ENCODE measurements around the gene TRAPPC12. TPM values are rescaled to one million over a fixed set of nuclear protein-coding genes. Genes with fewer than 3 reads are reported as not detected.

Gene TRAPPC12
- total RNA-seq, 2 donors from 2014 or later = 69.5 to 73.2 TPM

DNA sequence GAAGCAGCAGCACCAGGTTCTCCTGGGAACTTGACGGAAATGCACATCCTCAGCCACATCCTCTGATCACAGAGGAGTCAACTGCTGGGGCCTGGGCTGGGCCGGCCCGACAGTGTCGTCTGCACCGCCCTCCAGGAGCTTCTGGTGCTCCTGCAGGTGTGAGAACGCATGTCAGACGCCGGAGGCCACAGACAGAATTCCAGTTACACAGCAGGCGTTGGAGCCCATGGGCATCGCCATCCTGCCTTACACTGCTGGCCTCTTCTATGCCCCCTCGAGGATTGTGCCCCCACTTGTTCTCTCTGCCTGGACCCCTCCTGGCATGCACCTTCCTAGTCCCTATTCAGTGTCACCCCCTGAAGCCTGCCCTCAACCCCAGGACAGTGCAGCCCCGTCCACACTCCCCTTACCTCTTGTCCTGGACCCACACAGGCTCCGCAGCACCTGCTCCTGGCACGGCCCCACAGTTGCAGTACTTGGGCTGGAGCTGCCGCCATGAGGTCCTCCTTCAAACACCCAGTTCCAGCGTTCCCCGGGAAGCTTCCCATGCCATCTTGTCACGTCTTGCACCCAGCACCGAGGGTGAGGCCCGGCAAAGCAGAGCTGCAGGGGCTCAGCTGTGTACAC lies 102.4 kb downstream of the TRAPPC12 start:
- DNase-seq (ENCODE audit: low spot score) = no peak
- no peak overlapping the region for H3K4me3 ChIP-seq
- no peaks in the 10 kb centered on the region for H3K27me3 ChIP-seq
- no peaks in the 10 kb centered on the region for H3K9me3 ChIP-seq
- no peak overlapping the region for H3K27ac ChIP-seq
- peaks cover 0 to 2% of the 10 kb centered on the region in 2 donors for H3K4me1 ChIP-seq
- peaks cover 19% of the 10 kb centered on the region for H3K36me3 ChIP-seq
- TF ChIP-seq, protein P1, sequence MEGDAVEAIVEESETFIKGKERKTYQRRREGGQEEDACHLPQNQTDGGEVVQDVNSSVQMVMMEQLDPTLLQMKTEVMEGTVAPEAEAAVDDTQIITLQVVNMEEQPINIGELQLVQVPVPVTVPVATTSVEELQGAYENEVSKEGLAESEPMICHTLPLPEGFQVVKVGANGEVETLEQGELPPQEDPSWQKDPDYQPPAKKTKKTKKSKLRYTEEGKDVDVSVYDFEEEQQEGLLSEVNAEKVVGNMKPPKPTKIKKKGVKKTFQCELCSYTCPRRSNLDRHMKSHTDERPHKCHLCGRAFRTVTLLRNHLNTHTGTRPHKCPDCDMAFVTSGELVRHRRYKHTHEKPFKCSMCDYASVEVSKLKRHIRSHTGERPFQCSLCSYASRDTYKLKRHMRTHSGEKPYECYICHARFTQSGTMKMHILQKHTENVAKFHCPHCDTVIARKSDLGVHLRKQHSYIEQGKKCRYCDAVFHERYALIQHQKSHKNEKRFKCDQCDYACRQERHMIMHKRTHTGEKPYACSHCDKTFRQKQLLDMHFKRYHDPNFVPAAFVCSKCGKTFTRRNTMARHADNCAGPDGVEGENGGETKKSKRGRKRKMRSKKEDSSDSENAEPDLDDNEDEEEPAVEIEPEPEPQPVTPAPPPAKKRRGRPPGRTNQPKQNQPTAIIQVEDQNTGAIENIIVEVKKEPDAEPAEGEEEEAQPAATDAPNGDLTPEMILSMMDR (IDR thresholded peaks at IDR 0.05) = no peak

DNA sequence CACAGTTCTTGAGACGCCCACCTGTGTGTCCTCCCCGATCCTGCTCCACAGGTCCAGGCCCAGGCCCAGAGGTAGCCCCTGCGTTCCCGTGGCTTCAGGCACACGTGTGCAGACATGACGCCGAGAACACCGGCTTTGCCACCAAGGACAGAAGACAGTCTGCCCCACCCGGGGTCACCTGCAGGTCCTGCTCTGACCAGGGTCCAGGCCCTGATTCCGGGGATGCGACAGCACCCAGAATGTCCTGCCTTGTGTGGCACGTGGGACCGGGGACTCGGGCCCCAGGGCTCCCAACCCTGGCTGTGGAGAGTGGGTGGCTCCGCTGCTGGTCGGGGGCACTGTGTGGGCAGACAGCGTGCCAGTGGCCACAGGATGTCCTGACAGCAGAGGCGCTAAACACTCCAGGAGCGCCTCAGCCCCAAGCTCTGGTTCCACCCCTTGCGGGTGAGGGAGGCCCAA lies 102.9 kb downstream of the TRAPPC12 start:
- no peak overlapping the region for H3K27ac ChIP-seq
- TF ChIP-seq, protein P1 (IDR thresholded peaks at IDR 0.05) = no peak
- H3K27me3 ChIP-seq = no peaks in the 10 kb centered on the region
- no peak overlapping the region for H3K4me3 ChIP-seq
- H3K36me3 ChIP-seq = peaks cover 19% of the 10 kb centered on the region
- DNase-seq (ENCODE audit: low spot score) = no peak
- H3K9me3 ChIP-seq = no peaks in the 10 kb centered on the region
- H3K4me1 ChIP-seq = no peaks in the 10 kb centered on the region

DNA sequence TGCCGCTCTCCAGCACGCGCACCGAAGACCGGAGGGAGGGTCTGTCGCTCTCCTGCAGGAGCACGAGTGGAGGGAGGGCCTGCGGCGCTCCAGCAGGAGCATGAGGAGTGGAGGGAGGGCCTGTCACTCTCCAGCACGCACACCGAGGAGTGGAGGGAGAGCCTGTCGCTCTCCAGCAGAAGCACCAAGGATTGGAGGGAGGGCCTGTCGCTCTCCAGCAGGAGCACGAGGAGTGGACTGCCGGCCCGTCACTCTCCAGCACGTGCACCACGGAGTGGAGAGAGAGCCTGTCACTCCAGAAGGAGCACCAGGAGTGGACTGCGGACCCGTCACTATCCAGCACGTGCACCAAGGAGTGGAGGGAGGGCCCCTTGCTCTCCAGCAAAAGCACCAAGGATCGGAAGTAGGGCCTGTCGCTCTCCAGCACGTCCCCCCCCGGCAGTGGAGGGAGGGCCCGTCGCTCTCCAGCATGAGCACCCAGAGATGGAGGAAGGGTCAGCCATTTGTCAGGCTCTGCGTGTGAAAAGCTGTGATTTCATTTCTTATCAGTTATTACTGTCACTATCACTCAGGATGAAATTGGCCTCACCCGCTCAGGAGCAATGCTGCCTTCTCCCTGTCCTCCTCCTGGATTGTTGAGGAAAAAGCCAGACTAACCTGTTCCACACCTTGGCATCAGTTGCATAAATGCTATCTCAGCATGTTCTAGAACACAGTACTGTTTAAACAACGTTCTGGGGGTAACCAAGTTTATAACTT lies 103.9 kb downstream of the TRAPPC12 start:
- no peak for DNase-seq (ENCODE audit: low spot score)
- Histone ChIP-seq H3K27ac (peak overlapping the region; percentile 39 to 40), H3K4me3 (no peak overlapping the region), H3K36me3 (peaks cover 14% of the 10 kb centered on the region), H3K4me1 (no peaks in the 10 kb centered on the region), H3K27me3 (no peaks in the 10 kb centered on the region), H3K9me3 (no peaks in the 10 kb centered on the region)
- TF ChIP-seq, protein P1 (IDR thresholded peaks at IDR 0.05) = no peak

DNA sequence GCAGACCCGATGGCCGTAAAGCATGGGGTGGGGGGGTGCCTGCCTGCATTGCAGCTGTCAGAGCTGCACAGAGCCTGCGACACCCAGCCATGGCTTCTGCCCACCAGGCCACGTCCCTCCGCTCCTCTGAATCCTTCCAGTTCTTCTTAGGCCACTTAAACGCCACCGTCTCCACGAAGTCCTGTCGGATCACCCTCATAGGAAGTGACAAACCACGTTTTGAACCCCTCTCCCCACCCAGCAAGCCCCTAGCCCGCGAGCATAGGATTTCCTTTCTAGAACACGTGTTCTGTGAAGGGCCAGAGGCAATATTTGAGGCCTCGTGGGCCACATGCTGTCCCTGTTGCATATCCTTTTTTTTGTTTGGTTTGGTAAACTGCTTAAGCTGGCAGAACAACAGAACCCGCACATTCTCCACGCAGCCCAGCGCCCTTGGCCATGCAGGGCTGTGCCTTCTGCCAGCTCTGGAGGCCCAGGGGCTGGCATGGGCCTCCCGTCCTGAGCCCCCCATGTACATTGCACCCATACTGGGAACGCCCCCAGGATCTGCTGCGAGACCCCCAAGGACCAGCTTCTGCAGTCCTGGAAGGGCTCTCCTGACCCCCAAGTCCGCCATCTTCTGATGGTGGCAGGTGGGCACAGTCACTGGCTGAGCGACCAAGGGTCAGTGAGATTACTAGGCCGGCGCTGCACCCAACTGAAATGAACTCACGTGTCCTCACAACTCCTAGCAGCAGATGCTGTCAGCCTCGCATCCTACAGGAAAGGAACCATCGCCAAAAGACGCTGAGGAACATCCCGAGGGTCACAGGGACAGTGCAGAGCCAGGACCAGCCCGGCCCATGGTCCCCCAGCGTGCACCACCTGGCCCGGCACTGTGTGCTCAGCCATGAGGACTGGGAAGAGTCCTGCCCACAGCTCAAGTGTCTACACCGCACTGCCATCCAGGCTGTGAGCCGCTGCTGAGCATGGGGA lies 104.8 kb downstream of the TRAPPC12 start:
- Histone ChIP-seq H3K27ac (peak overlapping the region; percentile 39 to 40), H3K27me3 (no peaks in the 10 kb centered on the region), H3K4me1 (no peaks in the 10 kb centered on the region), H3K36me3 (peaks cover 6% of the 10 kb centered on the region), H3K4me3 (no peak overlapping the region), H3K9me3 (no peaks in the 10 kb centered on the region)
- DNase-seq (ENCODE audit: low spot score) = no peak
- TF ChIP-seq, protein P1 (IDR thresholded peaks at IDR 0.05) = no peak

DNA sequence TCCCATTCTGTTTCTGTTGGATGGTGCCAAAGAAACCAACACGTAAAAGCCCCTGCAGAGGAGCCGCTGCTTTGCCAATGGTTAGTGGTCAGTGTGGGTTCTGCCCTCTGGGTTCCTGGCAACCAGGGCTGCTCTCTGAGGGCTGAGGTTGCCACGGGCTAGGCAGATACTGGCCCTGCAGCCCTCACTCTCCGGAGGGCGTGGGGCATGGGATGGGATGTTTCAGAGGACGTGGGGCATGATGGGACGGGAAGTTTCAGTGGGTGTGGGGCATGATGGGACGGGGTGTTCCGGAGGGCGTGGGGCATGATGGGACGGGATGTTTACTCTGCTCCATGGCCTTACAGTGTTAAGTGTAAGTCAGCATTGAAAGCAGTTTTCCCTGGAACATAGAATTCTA lies 105.7 kb downstream of the TRAPPC12 start:
- no peaks in the 10 kb centered on the region for H3K36me3 ChIP-seq
- no peak for DNase-seq (ENCODE audit: low spot score)
- H3K4me3 ChIP-seq = no peak overlapping the region
- H3K27ac ChIP-seq = no peak overlapping the region
- TF ChIP-seq, protein P1 (IDR thresholded peaks at IDR 0.05) = no peak
- H3K4me1 ChIP-seq = no peaks in the 10 kb centered on the region
- no peaks in the 10 kb centered on the region for H3K27me3 ChIP-seq
- no peaks in the 10 kb centered on the region for H3K9me3 ChIP-seq
